ENCODE measurements around the gene B4GAT1. TPM values are rescaled to one million over a fixed set of nuclear protein-coding genes. Genes with fewer than 3 reads are reported as not detected.

B4GAT1 gene
- total RNA-seq, 1 donor from 2014 or later: 31.9 TPM

GRCh38 chr11:66338276-66339161 lies 8.9 kb downstream of the B4GAT1 start:
- no peaks in the 10 kb centered on the region for H3K27me3 Mint-ChIP-seq
- no peaks in the 10 kb centered on the region for H3K36me3 Mint-ChIP-seq
- no peak overlapping the region for H3K27ac Mint-ChIP-seq
- no peak for DNase-seq (ENCODE audit: extremely low spot score, unreplicated experiment)
- no peak overlapping the region for H3K4me3 Mint-ChIP-seq
- peaks cover 7% of the 10 kb centered on the region for H3K4me1 Mint-ChIP-seq (ENCODE audit: unreplicated experiment)
- H3K9me3 Mint-ChIP-seq: no peaks in the 10 kb centered on the region
- no peak for TF ChIP-seq CTCF (conservative IDR thresholded peaks at IDR 0.05)

- Mint-ChIP-seq H3K4me3 (peak overlapping the region; percentile 94), H3K4me1 (ENCODE audit: unreplicated experiment) (peaks cover 4% of the 10 kb centered on the region), H3K36me3 (no peaks in the 10 kb centered on the region), H3K9me3 (no peaks in the 10 kb centered on the region), H3K27me3 (no peaks in the 10 kb centered on the region), H3K27ac (no peak overlapping the region)
- DNase-seq (ENCODE audit: extremely low spot score, unreplicated experiment): no peak
- no peak for TF ChIP-seq CTCF (conservative IDR thresholded peaks at IDR 0.05)
Measured at GRCh38 chr11:66337103-66337899, 10.1 kb downstream of the B4GAT1 start.

- Mint-ChIP-seq H3K27ac (peak within 1 kb of the TSS; percentile 76), H3K36me3 (no peaks in the 10 kb centered on the region), H3K4me3 (peak within 1 kb of the TSS; percentile 94), H3K4me1 (ENCODE audit: unreplicated experiment) (peaks cover 4% of the 10 kb centered on the region), H3K9me3 (no peaks in the 10 kb centered on the region), H3K27me3 (no peaks in the 10 kb centered on the region)
- no peak for DNase-seq (ENCODE audit: extremely low spot score, unreplicated experiment)
- TF ChIP-seq CTCF (conservative IDR thresholded peaks at IDR 0.05): peak; percentile 69
Measured at GRCh38 chr11:66336234-66337102, 11.0 kb downstream of the B4GAT1 start, which contains the start of gene RIN1. Gene RIN1 (minus strand): TSS chr11:66336434. CDS start chr11:66336402, 32 bp downstream.

- no peak for DNase-seq (ENCODE audit: extremely low spot score, unreplicated experiment)
- Mint-ChIP-seq H3K27me3 (no peaks in the 10 kb centered on the region), H3K4me3 (peak overlapping the region; percentile 94), H3K36me3 (no peaks in the 10 kb centered on the region), H3K27ac (peak overlapping the region; percentile 76), H3K9me3 (no peaks in the 10 kb centered on the region), H3K4me1 (ENCODE audit: unreplicated experiment) (peaks cover 4% of the 10 kb centered on the region)
- no peak for TF ChIP-seq CTCF (conservative IDR thresholded peaks at IDR 0.05)
Measured at GRCh38 chr11:66335531-66336233, 11.7 kb downstream of the B4GAT1 start.

All from type B pancreatic cell (in vitro differentiated cells).